Measurements from ENCODE around the gene NCF4. TPM values are rescaled to one million over a fixed set of nuclear protein-coding genes. Genes with fewer than 3 reads are reported as not detected.

Gene NCF4
- total and polyA plus RNA-seq, 8 donors, result 3.2 to 68.1 (median 3.7) TPM

DNA sequence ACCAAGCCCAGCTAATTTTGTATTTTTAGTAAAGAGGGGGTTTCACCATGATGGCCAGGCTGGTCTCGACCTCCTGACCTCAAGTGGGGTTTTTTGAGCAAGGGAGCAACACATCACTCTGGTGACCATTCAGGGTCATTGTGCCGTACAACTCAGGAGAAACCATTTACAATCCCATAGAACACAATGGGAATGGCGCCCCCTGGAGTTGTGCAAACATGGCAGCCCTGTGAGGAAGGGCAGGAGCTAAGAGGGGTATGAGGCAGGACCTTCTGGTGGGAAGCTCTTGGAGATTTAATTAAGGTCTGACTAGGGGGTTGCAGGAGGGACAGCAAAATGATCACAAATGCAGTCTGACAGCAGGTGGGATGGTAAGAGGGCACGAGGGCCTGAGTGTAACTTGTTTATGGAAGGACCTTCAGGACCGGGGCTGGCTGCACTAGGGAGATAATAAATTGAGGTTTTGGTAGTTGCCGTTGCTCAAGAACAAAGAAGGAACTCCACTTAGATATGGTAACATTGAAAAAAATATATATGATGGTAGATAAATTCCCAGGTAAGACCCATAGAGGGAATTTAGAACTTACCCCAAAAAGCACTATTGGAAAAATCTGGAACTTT is 43.6 kb downstream of the NCF4 start:
- peaks cover 0 to 10% of the 10 kb centered on the region in 2 donors for H3K4me1 ChIP-seq
- no peak overlapping the region for H3K4me3 ChIP-seq
- H3K27ac ChIP-seq, result no peak overlapping the region
- H3K27me3 ChIP-seq, result peaks cover 0 to 6% of the 10 kb centered on the region in 2 donors
- no peak for DNase-seq
- intact Hi-C loops (cut with DNase I), result no loop called here
- no peaks in the 10 kb centered on the region for H3K9me3 ChIP-seq
- ATAC-seq, result no peak
- TF ChIP-seq, protein P1, sequence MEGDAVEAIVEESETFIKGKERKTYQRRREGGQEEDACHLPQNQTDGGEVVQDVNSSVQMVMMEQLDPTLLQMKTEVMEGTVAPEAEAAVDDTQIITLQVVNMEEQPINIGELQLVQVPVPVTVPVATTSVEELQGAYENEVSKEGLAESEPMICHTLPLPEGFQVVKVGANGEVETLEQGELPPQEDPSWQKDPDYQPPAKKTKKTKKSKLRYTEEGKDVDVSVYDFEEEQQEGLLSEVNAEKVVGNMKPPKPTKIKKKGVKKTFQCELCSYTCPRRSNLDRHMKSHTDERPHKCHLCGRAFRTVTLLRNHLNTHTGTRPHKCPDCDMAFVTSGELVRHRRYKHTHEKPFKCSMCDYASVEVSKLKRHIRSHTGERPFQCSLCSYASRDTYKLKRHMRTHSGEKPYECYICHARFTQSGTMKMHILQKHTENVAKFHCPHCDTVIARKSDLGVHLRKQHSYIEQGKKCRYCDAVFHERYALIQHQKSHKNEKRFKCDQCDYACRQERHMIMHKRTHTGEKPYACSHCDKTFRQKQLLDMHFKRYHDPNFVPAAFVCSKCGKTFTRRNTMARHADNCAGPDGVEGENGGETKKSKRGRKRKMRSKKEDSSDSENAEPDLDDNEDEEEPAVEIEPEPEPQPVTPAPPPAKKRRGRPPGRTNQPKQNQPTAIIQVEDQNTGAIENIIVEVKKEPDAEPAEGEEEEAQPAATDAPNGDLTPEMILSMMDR (IDR thresholded peaks at IDR 0.05), result no peak
- H3K36me3 ChIP-seq, result no peaks in the 10 kb centered on the region

DNA sequence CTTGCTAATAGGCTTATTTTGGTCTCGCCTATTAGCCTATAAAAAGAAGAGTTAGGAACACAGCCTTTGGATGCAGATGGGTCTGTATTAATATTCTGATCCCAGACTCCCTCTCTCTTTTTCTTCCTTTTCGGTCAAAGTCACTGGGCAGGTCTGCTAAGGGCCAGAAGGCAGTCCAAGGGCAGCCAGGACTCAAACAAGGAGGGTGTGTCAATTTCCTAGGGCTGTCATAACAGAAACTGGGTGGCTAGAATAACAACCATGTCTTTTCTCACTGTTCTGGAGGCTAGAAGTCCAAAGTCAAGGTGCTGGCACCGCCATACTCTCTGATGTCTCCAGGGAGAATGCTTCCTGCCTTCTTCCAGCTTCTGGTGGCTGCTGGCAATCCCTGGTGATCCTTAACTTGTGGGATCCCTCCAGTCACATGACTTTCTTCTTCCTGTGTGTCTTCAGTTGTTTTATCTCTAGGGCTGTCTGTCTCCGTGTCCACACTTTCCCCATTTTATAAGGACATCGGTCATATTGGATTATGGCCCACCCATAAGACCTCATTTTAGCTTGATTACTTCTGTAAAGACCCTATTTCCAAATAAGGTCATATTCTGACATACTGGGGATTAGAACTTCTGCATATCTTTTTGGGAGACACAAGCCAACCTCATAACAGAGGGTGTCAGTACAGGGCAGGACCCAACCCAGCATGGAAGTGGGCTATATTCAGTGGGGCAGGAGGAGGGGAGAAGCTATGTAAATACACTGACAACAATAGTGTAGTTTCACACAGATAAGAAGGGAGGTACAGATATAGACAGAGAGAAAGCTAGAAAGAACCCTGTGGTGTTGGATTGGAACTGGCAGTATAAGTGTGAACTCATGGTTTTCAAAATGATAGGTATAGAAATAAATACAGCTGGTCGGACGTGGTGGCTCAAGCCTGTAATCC is 46.7 kb downstream of the NCF4 start:
- no peak for ATAC-seq
- peaks cover 0 to 11% of the 10 kb centered on the region in 2 donors for H3K4me1 ChIP-seq
- no peaks in the 10 kb centered on the region for H3K36me3 ChIP-seq
- H3K27ac ChIP-seq, result no peak overlapping the region
- no peak overlapping the region for H3K4me3 ChIP-seq
- no peak for DNase-seq
- H3K9me3 ChIP-seq, result no peaks in the 10 kb centered on the region
- TF ChIP-seq, protein P1 (IDR thresholded peaks at IDR 0.05), result no peak
- H3K27me3 ChIP-seq, result peaks cover 0 to 6% of the 10 kb centered on the region in 2 donors
- intact Hi-C loops (cut with DNase I), result no loop called here

DNA sequence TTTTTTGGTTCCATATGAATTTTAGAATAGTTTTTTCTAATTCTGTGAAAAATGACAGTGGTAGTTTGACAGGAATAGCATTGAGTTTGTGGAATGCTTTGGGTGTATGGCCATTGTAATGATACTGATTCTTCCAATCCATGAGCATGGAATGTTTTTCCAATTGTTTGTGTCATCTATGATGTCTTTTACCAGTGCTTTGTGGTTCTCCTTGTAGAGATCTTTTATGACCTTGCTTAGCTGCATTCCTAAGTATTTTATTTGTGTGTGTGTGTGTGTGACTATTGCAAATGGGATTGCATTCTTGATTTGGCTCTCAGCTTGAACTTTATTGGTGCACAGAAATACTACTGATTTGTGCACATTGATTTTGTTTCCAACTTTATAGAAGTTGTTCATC is 49.7 kb downstream of the NCF4 start:
- no peak for ATAC-seq
- intact Hi-C loops (cut with DNase I), result no loop called here

DNA sequence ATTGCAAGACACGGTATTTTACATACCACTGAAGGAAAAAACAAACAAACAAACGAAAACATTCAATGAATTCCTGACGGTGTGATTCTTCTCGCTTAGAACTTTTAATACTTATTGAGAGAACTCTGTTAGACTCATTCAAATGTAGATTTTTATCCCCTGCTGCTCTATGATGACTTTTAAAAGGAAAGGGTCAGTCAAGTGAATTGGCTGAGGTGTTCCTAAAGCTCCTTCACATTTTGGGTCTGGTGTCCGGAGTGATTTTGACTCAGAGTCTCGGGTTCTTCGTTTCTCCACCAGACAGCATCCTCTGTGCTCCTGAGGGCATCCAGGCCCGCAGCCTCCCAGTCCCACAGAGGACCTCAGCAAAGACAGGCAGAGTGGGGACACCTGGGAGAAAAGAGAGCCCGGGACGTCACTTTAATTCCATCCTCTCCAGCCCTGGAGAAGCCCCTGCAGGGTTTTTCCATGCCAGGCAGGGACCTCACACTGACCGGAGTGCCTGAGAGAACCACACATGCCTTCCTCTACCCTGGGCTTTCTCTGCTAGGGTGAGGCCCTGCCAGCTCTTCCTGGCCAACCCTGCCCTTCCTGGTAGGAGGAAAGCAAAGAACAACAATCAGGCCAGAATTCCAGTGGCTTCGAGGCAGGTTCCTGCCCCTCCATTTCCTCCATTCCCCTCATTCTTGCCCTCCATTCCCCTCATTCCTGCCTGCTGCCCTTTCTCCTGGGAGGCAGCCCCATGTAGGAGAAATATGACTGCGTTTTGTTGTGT is 51.3 kb downstream of the NCF4 start:
- no peak overlapping the region for H3K4me3 ChIP-seq
- DNase-seq, result no peak
- TF ChIP-seq, protein P1 (IDR thresholded peaks at IDR 0.05), result no peak
- no peaks in the 10 kb centered on the region for H3K9me3 ChIP-seq
- H3K27ac ChIP-seq, result peak overlapping the region in 1 of 2 donors; percentile 90
- no peaks in the 10 kb centered on the region for H3K27me3 ChIP-seq
- no peaks in the 10 kb centered on the region for H3K36me3 ChIP-seq
- no peak for ATAC-seq
- intact Hi-C loops (cut with DNase I), result no loop called here
- peaks cover 0 to 38% of the 10 kb centered on the region in 2 donors for H3K4me1 ChIP-seq

More for the DNA sequence above, 49.7 kb downstream of the NCF4 start:
- H3K27me3 ChIP-seq, result peaks cover 0 to 6% of the 10 kb centered on the region in 2 donors
- H3K4me1 ChIP-seq, result peaks cover 0 to 25% of the 10 kb centered on the region in 2 donors
- no peaks in the 10 kb centered on the region for H3K9me3 ChIP-seq
- TF ChIP-seq, protein P1 (IDR thresholded peaks at IDR 0.05), result no peak
- DNase-seq, result no peak
- H3K27ac ChIP-seq, result no peak overlapping the region
- no peaks in the 10 kb centered on the region for H3K36me3 ChIP-seq
- H3K4me3 ChIP-seq, result no peak overlapping the region
